ENCODE measurements around the gene TMEM53. TPM values are rescaled to one million over a fixed set of nuclear protein-coding genes. Genes with fewer than 3 reads are reported as not detected.
"Not testable (repeated sequence)": the region's sequence is repeated elsewhere in the genome, so short reads cannot be mapped to it uniquely, and the experiment has no call there.

The TMEM53 gene
- total and polyA plus RNA-seq, 4 experiments from 2014 or later, result 1.7 to 5.7 (median 2.9) TPM

DNA sequence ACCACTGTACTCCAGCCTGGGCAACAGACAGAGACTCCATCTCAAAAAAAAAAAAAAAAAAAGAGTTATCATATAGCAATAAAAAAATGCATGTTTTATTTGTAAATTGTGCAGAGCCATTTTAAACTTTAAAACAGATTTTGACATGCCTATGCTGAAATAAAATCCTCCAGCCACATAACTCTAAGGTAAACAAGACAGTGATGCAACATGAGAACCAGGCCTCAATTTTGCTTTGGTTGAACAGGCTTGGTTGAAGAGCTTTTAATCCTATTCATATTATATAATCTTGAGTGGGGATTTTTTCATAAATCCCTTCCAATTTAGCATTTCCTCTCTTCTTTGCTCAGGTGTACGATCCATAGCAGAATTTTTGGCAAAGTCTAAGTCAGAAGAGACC, 26.3 kb upstream of the TMEM53 start:
- Histone ChIP-seq H3K27me3 (ENCODE audit: insufficient read depth, low read length) (no peaks in the 10 kb centered on the region), H3K36me3 (ENCODE audit: insufficient read depth, low read length) (no peaks in the 10 kb centered on the region), H3K4me1 (ENCODE audit: insufficient read depth, low read length) (peaks cover 12% of the 10 kb centered on the region), H3K9me3 (ENCODE audit: control insufficient read depth in 1 of 2, low read length in 2 of 2) (no peaks in the 10 kb centered on the region), H3K4me3 (ENCODE audit: low read length in 2 of 2) (no peak overlapping the region), H3K27ac (ENCODE audit: low read depth, low read length) (no peak overlapping the region)
- Mint-ChIP-seq H3K9me3 (no peaks in the 10 kb centered on the region), H3K27me3 (no peaks in the 10 kb centered on the region), H3K27ac (no peak overlapping the region), H3K36me3 (no peaks in the 10 kb centered on the region), H3K4me1 (peaks cover 4 to 19% (median 10%) of the 10 kb centered on the region in 4 donors), H3K4me3 (no peak overlapping the region)
- DNase-seq, result no peak
- ChIA-PET CTCF (ENCODE audit: partially characterized antibody) (no interaction called here), POLR2A (ENCODE audit: partially characterized antibody) (no interaction called here)
- intact Hi-C loops (cut with micrococcal nuclease), result no loop called here

DNA sequence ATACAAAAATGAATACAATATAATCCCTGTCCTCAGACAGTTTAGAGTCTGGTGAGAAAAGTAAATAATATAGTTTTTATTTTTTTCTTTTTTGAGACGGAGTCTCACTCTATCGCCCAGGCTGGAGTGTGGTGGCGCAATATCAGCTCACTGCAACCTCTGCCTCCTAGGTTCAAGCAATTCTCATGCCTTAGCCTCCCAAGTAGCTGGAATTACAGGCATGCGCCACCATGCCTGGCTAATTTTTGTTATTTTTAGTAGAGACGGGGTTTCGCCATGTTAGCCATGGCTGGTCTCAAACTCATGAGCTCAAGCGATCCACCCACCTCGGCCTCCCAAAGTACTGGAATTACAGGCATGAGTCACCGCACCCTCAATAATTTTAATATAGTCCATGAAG, 25.1 kb upstream of the TMEM53 start:
- peaks cover 4 to 19% (median 10%) of the 10 kb centered on the region in 4 donors for H3K4me1 Mint-ChIP-seq
- H3K4me3 Mint-ChIP-seq; H3K9me3 Mint-ChIP-seq; H3K36me3 Mint-ChIP-seq; POLR2A ChIA-PET (ENCODE audit: partially characterized antibody); H3K27me3 ChIP-seq (ENCODE audit: insufficient read depth, low read length); H3K27ac ChIP-seq (ENCODE audit: low read depth, low read length); H3K27ac Mint-ChIP-seq; H3K27me3 Mint-ChIP-seq; H3K36me3 ChIP-seq (ENCODE audit: insufficient read depth, low read length); H3K9me3 ChIP-seq (ENCODE audit: control insufficient read depth in 1 of 2, low read length in 2 of 2); DNase-seq; intact Hi-C loops (cut with micrococcal nuclease); H3K4me3 ChIP-seq (ENCODE audit: low read length in 2 of 2): not testable (repeated sequence)
- peaks cover 12% of the 10 kb centered on the region for H3K4me1 ChIP-seq (ENCODE audit: insufficient read depth, low read length)
- CTCF ChIA-PET (ENCODE audit: partially characterized antibody), result interaction anchor here (0.7 to 1.9 kb wide), 2 partner anchors 8 to 9 kb away, joined by 3 to 5 read pairs; no protein-coding TSS in a partner anchor

DNA sequence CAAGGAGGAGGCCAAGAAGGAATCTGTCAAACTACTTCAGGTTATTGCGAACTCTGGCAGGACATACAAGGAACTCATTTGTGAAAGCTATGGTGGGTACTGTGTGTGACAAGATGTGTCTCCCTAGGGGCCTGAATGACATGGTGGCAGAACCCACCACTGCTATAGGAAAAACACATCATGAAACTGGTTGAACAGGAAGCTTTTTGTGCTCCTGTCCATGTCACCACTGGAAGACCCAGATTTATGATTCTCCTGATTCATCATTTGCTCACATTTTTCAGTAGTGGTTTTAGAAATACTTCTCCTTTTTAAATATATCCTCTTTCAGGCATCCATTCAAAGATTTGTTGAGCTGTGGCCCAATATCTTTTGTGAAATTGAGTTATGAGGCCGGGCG, 23.9 kb upstream of the TMEM53 start:
- no peak overlapping the region for H3K27ac Mint-ChIP-seq
- H3K36me3 ChIP-seq (ENCODE audit: insufficient read depth, low read length), result no peaks in the 10 kb centered on the region
- CTCF ChIA-PET (ENCODE audit: partially characterized antibody), result interaction anchor here (1.4 to 2.9 kb wide), 3 partner anchors 9 to 41 kb away, joined by 3 to 13 read pairs (median 5); no protein-coding TSS in a partner anchor

DNA sequence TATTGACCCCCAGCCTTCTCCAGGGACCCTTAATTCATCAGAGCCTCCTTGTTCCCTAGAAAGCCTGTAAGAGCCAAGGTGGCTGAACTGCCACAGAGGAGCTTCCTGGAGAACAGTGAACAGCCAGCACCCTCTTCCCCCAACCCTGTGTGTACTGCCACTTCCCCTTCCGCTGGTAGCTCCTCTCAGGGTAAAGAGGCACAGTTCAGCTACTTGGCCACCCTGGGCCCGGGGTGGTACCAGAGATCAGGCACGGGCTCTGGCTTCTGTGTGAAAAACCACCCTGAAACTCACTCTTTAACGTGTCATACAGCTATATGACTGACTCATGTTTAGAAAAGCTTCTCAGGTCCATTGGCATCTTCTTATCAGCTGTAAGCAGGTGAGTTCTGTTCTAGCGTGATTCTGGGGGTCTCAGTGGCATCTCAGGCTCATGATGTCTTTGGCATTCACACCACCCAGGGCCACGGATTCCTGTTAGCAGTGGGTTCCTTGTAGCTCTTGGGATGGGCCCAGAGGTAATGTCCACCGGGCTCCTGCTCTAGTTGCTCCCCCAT, 22.6 kb upstream of the TMEM53 start:
- H3K4me3 ChIP-seq (ENCODE audit: low read length in 2 of 2), result no peak overlapping the region

More for the DNA sequence above, 23.9 kb upstream of the TMEM53 start:
- intact Hi-C loops (cut with micrococcal nuclease), result no loop called here
- Histone ChIP-seq H3K4me1 (ENCODE audit: insufficient read depth, low read length) (peaks cover 12% of the 10 kb centered on the region), H3K4me3 (ENCODE audit: low read length in 2 of 2) (no peak overlapping the region), H3K27ac (ENCODE audit: low read depth, low read length) (no peak overlapping the region), H3K27me3 (ENCODE audit: insufficient read depth, low read length) (no peaks in the 10 kb centered on the region), H3K9me3 (ENCODE audit: control insufficient read depth in 1 of 2, low read length in 2 of 2) (no peaks in the 10 kb centered on the region)
- no peaks in the 10 kb centered on the region for H3K36me3 Mint-ChIP-seq
- H3K4me3 Mint-ChIP-seq, result no peak overlapping the region
- H3K4me1 Mint-ChIP-seq, result peaks cover 4 to 19% (median 11%) of the 10 kb centered on the region in 4 donors
- POLR2A ChIA-PET (ENCODE audit: partially characterized antibody), result interaction anchor here (1.6 kb wide), 1 partner anchor 23 kb away, joined by 4 read pairs; no protein-coding TSS in a partner anchor
- no peak for DNase-seq
- no peaks in the 10 kb centered on the region for H3K27me3 Mint-ChIP-seq
- H3K9me3 Mint-ChIP-seq, result no peaks in the 10 kb centered on the region

DNA sequence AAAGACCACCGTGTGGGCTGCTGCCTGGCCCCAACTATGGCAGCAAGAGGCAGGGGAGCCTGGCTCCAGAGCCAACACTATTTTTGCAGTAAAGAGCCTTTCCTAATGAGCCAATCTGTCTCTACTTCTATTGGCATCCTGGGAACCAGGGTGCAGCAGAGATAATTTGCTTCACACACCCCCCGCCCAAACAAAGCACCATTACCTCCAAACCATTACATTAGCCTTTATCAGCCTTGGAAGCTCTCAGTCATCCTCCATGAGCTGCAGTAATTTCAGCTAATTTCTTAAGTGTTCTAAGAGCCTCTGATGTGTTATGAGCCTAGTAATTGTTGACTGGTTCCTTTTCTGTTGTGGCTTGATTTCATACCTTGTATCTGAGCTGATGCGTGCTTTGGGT, 21.8 kb upstream of the TMEM53 start:
- Histone ChIP-seq H3K4me1 (ENCODE audit: insufficient read depth, low read length) (peaks cover 12% of the 10 kb centered on the region), H3K9me3 (ENCODE audit: control insufficient read depth in 1 of 2, low read length in 2 of 2) (no peaks in the 10 kb centered on the region), H3K4me3 (ENCODE audit: low read length in 2 of 2) (no peak overlapping the region), H3K27ac (ENCODE audit: low read depth, low read length) (no peak overlapping the region), H3K36me3 (ENCODE audit: insufficient read depth, low read length) (no peaks in the 10 kb centered on the region), H3K27me3 (ENCODE audit: insufficient read depth, low read length) (no peaks in the 10 kb centered on the region)
- H3K4me1 Mint-ChIP-seq, result peaks cover 4 to 19% (median 11%) of the 10 kb centered on the region in 4 donors
- no peak overlapping the region for H3K4me3 Mint-ChIP-seq
- H3K27me3 Mint-ChIP-seq, result peaks cover 0 to 3% of the 10 kb centered on the region in 2 donors
- intact Hi-C loops (cut with micrococcal nuclease), result no loop called here
- ChIA-PET POLR2A (ENCODE audit: partially characterized antibody) (interaction anchor here (0.8 to 2.3 kb wide), 8 partner anchors 17 to 804 kb away, joined by 3 to 15 read pairs (median 4); partner anchors contain the start of genes ARMH1, CCDC163, MMACHC and RPS8), CTCF (ENCODE audit: partially characterized antibody) (interaction anchor here (1.0 to 2.9 kb wide), 10 partner anchors 9 to 44 kb away, joined by 3 to 13 read pairs (median 4); partner anchors contain the start of genes ARMH1, RNU5D-1 and TMEM53)
- H3K36me3 Mint-ChIP-seq, result no peaks in the 10 kb centered on the region
- peak overlapping the region in 3 of 7 donors; percentile 17 to 57 (median 29) for H3K27ac Mint-ChIP-seq
- peaks cover 0 to 2% (median 0%) of the 10 kb centered on the region in 8 donors for H3K9me3 Mint-ChIP-seq
- no peak for DNase-seq

More for the DNA sequence above, 22.6 kb upstream of the TMEM53 start:
- no peaks in the 10 kb centered on the region for H3K9me3 ChIP-seq (ENCODE audit: control insufficient read depth in 1 of 2, low read length in 2 of 2)
- POLR2A ChIA-PET (ENCODE audit: partially characterized antibody), result interaction anchor here (0.8 to 2.3 kb wide), 8 partner anchors 18 to 803 kb away, joined by 3 to 15 read pairs (median 4); partner anchors contain the start of genes ARMH1, CCDC163, MMACHC and RPS8
- peaks cover 4 to 19% (median 11%) of the 10 kb centered on the region in 4 donors for H3K4me1 Mint-ChIP-seq
- peak overlapping the region; percentile 27 to 88 (median 84) for H3K27ac Mint-ChIP-seq
- no peaks in the 10 kb centered on the region for H3K36me3 Mint-ChIP-seq
- H3K27me3 Mint-ChIP-seq, result no peaks in the 10 kb centered on the region
- no peaks in the 10 kb centered on the region for H3K27me3 ChIP-seq (ENCODE audit: insufficient read depth, low read length)
- peak overlapping the region in 4 of 8 donors; percentile 29 to 83 (median 52) for H3K4me3 Mint-ChIP-seq
- intact Hi-C loops (cut with micrococcal nuclease), result no loop called here
- no peaks in the 10 kb centered on the region for H3K36me3 ChIP-seq (ENCODE audit: insufficient read depth, low read length)
- peak in 2 of 5 donors; percentile 29 to 43 for DNase-seq
- H3K4me1 ChIP-seq (ENCODE audit: insufficient read depth, low read length), result peaks cover 12% of the 10 kb centered on the region
- no peaks in the 10 kb centered on the region for H3K9me3 Mint-ChIP-seq
- CTCF ChIA-PET (ENCODE audit: partially characterized antibody), result interaction anchor here (1.0 to 2.9 kb wide), 11 partner anchors 10 to 44 kb away, joined by 3 to 13 read pairs (median 4); partner anchors contain the start of genes ARMH1, RNU5D-1 and TMEM53
- no peak overlapping the region for H3K27ac ChIP-seq (ENCODE audit: low read depth, low read length)

DNA sequence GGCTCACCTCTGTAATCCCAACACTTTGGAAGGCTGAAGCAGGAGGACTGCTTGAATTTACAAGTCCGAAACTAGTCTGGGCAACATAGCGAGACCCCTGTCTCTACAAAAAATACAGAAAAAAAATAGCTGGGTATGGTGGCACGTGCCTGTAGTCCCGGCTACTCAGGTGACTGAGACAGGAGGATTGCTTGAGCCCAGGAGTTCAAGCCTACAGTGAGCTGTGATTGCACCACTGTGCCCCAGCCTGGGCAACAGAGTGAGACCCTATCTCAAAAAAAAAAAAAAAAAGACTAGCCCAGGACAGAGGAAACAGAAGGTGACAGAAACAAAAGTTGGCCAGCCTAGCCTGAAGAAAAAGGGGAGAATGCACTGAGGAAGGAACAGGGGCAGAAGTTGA, 21.4 kb upstream of the TMEM53 start:
- Histone ChIP-seq H3K27ac (ENCODE audit: low read depth, low read length) (no peak overlapping the region), H3K4me3 (ENCODE audit: low read length in 2 of 2) (no peak overlapping the region), H3K9me3 (ENCODE audit: control insufficient read depth in 1 of 2, low read length in 2 of 2) (no peaks in the 10 kb centered on the region), H3K4me1 (ENCODE audit: insufficient read depth, low read length) (peaks cover 12% of the 10 kb centered on the region), H3K27me3 (ENCODE audit: insufficient read depth, low read length) (no peaks in the 10 kb centered on the region), H3K36me3 (ENCODE audit: insufficient read depth, low read length) (no peaks in the 10 kb centered on the region)
- no peak for DNase-seq
- Mint-ChIP-seq H3K27me3 (peaks cover 0 to 3% of the 10 kb centered on the region in 2 donors), H3K36me3 (no peaks in the 10 kb centered on the region), H3K27ac (peak overlapping the region in 1 of 7 donors; percentile 17), H3K4me1 (peaks cover 4 to 19% (median 11%) of the 10 kb centered on the region in 4 donors), H3K4me3 (no peak overlapping the region), H3K9me3 (peaks cover 0 to 2% (median 0%) of the 10 kb centered on the region in 8 donors)
- CTCF ChIA-PET (ENCODE audit: partially characterized antibody), result interaction anchor here (1.6 to 2.9 kb wide), 3 partner anchors 9 to 22 kb away, joined by 5 to 13 read pairs (median 6); no protein-coding TSS in a partner anchor
- POLR2A ChIA-PET (ENCODE audit: partially characterized antibody), result interaction anchor here (2.3 kb wide), 1 partner anchor 21 kb away, joined by 12 read pairs; the partner anchor contains the start of genes ARMH1 and TMEM53
- intact Hi-C loops (cut with micrococcal nuclease), result no loop called here

DNA sequence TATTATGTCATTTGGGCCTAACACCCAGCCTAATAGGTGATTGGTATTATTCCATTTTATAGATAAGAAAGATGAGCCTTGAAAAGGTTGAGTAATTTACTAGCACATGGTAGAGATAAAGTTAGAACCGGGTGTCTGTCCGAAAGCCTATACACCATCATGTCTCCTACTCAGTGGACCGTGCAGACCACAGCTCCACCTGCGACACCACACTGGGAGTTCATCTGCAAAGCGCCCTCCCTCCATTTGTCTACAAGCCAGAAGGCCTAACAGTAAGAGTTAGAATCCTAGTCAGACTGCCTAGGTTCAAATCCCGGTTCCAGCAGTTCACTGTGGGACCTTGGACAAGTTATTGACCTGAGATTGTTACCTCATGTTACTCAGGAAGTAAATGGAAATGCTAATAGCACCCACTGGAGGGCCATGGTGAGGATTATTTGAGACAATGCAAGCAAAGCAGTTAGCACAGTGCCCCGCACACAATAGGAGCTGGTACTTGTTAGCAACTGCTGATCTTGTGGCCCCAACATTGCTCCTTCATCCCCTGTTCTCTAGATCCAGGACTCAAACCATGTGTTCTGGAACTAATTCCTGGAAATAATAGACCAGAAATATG, 20.7 kb upstream of the TMEM53 start:
- no peak overlapping the region for H3K4me3 Mint-ChIP-seq

More for the DNA sequence above, 20.7 kb upstream of the TMEM53 start:
- no peaks in the 10 kb centered on the region for H3K9me3 ChIP-seq (ENCODE audit: control insufficient read depth in 1 of 2, low read length in 2 of 2)
- peaks cover 0 to 3% of the 10 kb centered on the region in 2 donors for H3K27me3 Mint-ChIP-seq
- peaks cover 4 to 19% (median 11%) of the 10 kb centered on the region in 4 donors for H3K4me1 Mint-ChIP-seq
- H3K27me3 ChIP-seq (ENCODE audit: insufficient read depth, low read length), result no peaks in the 10 kb centered on the region
- no peak overlapping the region for H3K27ac Mint-ChIP-seq
- peaks cover 0 to 2% (median 0%) of the 10 kb centered on the region in 8 donors for H3K9me3 Mint-ChIP-seq
- peaks cover 12% of the 10 kb centered on the region for H3K4me1 ChIP-seq (ENCODE audit: insufficient read depth, low read length)
- DNase-seq, result no peak
- ChIA-PET POLR2A (ENCODE audit: partially characterized antibody) (interaction anchor here (2.3 kb wide), 1 partner anchor 20 kb away, joined by 12 read pairs; the partner anchor contains the start of genes ARMH1 and TMEM53), CTCF (ENCODE audit: partially characterized antibody) (interaction anchor here (1.6 to 2.9 kb wide), 2 partner anchors 8 to 12 kb away, joined by 5 to 13 read pairs; no protein-coding TSS in a partner anchor)
- no peak overlapping the region for H3K4me3 ChIP-seq (ENCODE audit: low read length in 2 of 2)
- no peaks in the 10 kb centered on the region for H3K36me3 ChIP-seq (ENCODE audit: insufficient read depth, low read length)
- intact Hi-C loops (cut with micrococcal nuclease), result no loop called here
- H3K36me3 Mint-ChIP-seq, result no peaks in the 10 kb centered on the region
- H3K27ac ChIP-seq (ENCODE audit: low read depth, low read length), result no peak overlapping the region

Data from CD4-positive, alpha-beta memory T cell (primary cell).